Muscle layer of duodenum (tissue), 2 donors: ENCODE data around the gene NFATC2.
A peak's percentile ranks its signal among the peaks of the same experiment; 100 is the strongest.

Source experiments
- H3K27ac ChIP-seq: one replicate; pipeline ENCODE4 v1.7.0; 2013; ENCODE audit warnings: mild to moderate bottlenecking, low read length
- H3K27me3 ChIP-seq: one replicate; pipeline ENCODE4 v1.7.0; 2013; ENCODE audit warnings: low read depth, mild to moderate bottlenecking, control low read depth, low read length
- H3K36me3 ChIP-seq, 2 donors: one replicate each; pipeline ENCODE4 v1.7.0; 2013; ENCODE audit warnings: low read length in 2 of 2, control low read depth in 1 of 2, mild to moderate bottlenecking in 1 of 2; ENCODE audit not compliant: insufficient read depth in 2 of 2, control insufficient read depth in 1 of 2
- H3K4me1 ChIP-seq, 2 donors: one replicate each; pipeline ENCODE4 v1.7.0; 2013; ENCODE audit warnings: low read length in 2 of 2, mild to moderate bottlenecking in 2 of 2, control low read depth in 1 of 2, moderate library complexity in 1 of 2; ENCODE audit not compliant: insufficient read depth in 2 of 2, control insufficient read depth in 1 of 2
- H3K4me3 ChIP-seq, 2 donors: one replicate each; pipeline ENCODE4 v1.7.0; 2013; ENCODE audit warnings: low read length in 2 of 2, low read depth in 1 of 2, mild to moderate bottlenecking in 1 of 2
- H3K9me3 ChIP-seq, 2 donors: one replicate each; pipeline ENCODE4 v1.7.0; 2013; ENCODE audit warnings: low read length in 2 of 2, control low read depth in 1 of 2, mild to moderate bottlenecking in 1 of 2; ENCODE audit not compliant: control insufficient read depth in 1 of 2
- donor health status: healthy.

The NFATC2 gene

DNA sequence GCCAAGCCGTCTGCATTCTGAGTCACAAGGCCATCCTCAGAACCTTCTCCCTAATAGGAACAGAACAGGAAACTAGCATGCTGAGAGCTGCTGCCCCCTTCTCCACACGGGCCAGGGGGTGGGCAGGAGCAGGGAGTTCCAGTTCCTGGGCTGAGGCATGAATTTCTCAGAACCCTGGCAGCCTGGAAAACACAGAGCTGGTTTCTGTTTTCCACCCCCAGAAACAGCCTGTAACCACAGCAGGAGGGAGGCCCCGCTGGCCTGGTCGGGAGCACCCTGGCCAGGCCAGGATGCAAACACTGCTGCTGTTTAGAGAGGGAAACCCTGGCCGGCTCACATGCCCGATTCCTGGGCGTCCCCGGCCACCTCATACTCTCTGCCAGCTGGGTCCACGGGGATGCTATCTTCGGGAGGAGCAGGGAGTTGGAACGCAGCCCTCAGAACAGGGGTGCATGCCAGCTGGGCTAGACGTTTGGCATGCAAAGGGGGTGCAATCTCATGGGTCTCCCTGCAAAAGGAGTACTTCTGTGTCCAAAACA lies 130.1 kb downstream of the NFATC2 start:
- peaks cover 8 to 15% of the 10 kb centered on the region in 2 donors for H3K4me1 ChIP-seq
- no peaks in the 10 kb centered on the region for H3K9me3 ChIP-seq
- H3K4me3 ChIP-seq, result no peak overlapping the region
- H3K27me3 ChIP-seq, result no peaks in the 10 kb centered on the region
- peak overlapping the region; percentile 72 for H3K27ac ChIP-seq
- H3K36me3 ChIP-seq, result peaks cover 8 to 12% of the 10 kb centered on the region in 2 donors

DNA sequence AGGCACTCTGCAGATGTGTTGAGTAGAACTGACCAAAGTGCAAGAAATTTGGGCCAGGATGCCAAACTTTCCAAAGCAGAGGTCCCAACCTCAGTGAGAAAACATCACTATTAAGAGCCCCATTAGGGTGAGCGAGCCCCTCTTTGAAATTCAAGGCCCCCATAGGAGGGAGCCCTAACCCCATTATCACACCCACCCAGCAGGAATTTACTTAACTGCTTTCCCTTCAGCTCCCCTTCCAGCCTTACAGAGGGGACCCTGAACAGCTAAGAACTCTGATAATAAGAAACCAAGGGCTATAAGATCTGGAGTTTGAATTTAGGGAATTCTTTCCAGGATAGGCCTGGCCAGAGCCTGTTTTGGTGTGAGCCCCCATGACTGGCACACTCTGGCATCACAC lies 130.6 kb downstream of the NFATC2 start:
- H3K27me3 ChIP-seq, result no peaks in the 10 kb centered on the region
- peaks cover 8 to 12% of the 10 kb centered on the region in 2 donors for H3K36me3 ChIP-seq
- peaks cover 8 to 15% of the 10 kb centered on the region in 2 donors for H3K4me1 ChIP-seq
- no peaks in the 10 kb centered on the region for H3K9me3 ChIP-seq
- H3K4me3 ChIP-seq, result no peak overlapping the region
- peak overlapping the region; percentile 72 for H3K27ac ChIP-seq

- Histone ChIP-seq H3K9me3 (no peaks in the 10 kb centered on the region), H3K4me3 (no peak overlapping the region), H3K36me3 (peaks cover 6 to 8% of the 10 kb centered on the region in 2 donors), H3K4me1 (peaks cover 8 to 15% of the 10 kb centered on the region in 2 donors), H3K27me3 (no peaks in the 10 kb centered on the region), H3K27ac (no peak overlapping the region)
Observed at GRCh38 chr20:51410586-51411325, 131.8 kb downstream of the NFATC2 start.

- no peaks in the 10 kb centered on the region for H3K27me3 ChIP-seq
- H3K27ac ChIP-seq, result no peak overlapping the region
- peaks cover 11 to 14% of the 10 kb centered on the region in 2 donors for H3K36me3 ChIP-seq
- no peak overlapping the region for H3K4me3 ChIP-seq
- peaks cover 8 to 15% of the 10 kb centered on the region in 2 donors for H3K4me1 ChIP-seq
- H3K9me3 ChIP-seq, result no peaks in the 10 kb centered on the region
Observed at GRCh38 chr20:51409192-51409880, 133.2 kb downstream of the NFATC2 start.

- Histone ChIP-seq H3K4me1 (no peaks in the 10 kb centered on the region), H3K36me3 (peaks cover 15 to 23% of the 10 kb centered on the region in 2 donors), H3K4me3 (no peak overlapping the region), H3K27me3 (no peaks in the 10 kb centered on the region), H3K9me3 (no peaks in the 10 kb centered on the region), H3K27ac (no peak overlapping the region)
Observed at GRCh38 chr20:51404297-51405060, 138.0 kb downstream of the NFATC2 start.

DNA sequence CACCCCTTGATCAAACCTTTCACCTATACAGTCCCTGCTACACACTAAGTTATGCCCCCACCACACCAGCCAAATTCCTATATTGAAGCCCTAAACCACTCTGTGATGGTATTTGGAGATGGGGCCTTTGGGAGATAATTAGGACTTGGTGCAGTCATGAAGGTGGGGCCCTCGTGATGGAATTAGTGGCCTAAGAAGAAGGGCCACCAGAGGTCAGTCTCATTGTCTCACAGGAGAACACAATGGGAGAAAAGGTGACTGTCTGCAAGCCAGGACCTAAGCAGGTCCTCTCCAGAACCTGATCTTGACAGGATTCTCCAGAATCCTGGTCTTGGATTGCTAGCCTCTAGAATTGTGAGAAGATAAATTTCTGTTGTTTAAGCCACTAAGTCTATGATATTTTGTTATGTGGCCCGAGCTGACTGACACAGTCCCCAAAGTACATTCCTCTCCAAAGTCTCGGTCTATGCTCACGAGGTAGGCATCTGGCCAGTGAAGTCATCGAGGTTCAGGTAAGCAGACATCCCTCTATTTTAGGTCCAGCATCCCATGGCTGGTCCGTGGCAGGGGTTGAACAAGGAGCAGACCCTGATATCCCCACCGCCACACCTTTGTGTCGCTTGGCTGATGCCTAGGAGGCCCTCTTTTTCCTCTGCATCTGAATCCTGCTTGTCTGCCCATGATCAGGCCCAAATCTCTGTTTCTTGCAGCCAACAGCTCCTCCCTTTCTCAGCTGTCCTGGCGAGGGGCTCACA lies 138.9 kb downstream of the NFATC2 start:
- Histone ChIP-seq H3K4me3 (no peak overlapping the region), H3K9me3 (no peaks in the 10 kb centered on the region), H3K27ac (no peak overlapping the region), H3K36me3 (peaks cover 8 to 21% of the 10 kb centered on the region in 2 donors), H3K4me1 (peaks cover 0 to 4% of the 10 kb centered on the region in 2 donors), H3K27me3 (no peaks in the 10 kb centered on the region)

DNA sequence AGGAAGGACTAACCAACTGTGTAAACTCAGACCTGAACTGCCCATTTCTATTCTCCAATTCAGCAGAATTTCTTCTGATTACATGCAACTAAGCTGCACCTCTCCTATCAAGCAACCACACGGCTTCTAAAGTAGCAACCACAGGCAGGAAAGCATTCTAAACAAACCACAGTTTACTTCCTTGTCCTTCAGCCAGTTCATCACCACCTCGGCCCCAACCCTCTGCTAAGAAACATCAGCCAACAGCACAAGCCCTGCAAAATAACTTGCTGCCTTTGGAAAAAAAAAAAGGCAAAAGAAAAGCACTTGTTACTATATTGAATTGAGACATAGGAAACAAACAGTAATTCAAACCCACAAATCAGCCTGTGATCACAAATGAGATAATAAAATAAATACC lies 140.3 kb downstream of the NFATC2 start:
- H3K27ac ChIP-seq, result no peak overlapping the region
- no peaks in the 10 kb centered on the region for H3K9me3 ChIP-seq
- peaks cover 17 to 25% of the 10 kb centered on the region in 2 donors for H3K36me3 ChIP-seq
- peaks cover 0 to 4% of the 10 kb centered on the region in 2 donors for H3K4me1 ChIP-seq
- H3K4me3 ChIP-seq, result no peak overlapping the region
- no peaks in the 10 kb centered on the region for H3K27me3 ChIP-seq

DNA sequence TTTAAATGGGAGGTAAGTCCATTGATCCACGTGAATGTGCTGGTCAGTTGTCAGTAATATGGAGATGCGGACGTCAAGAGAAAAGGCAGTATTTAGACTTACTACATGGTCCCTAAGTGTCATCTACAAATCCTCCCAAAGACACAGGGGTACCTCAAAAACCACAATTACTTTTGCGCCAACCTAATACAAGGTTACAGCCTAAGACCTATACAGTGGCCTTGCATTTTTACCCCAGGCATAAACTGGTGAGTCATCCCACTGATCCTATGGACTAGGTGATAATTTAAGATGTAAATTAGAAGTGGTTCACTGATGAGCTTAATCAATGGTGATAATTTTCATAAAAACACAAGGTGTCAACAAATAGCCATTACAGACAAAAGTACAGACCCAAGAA lies 141.0 kb downstream of the NFATC2 start:
- peaks cover 0 to 4% of the 10 kb centered on the region in 2 donors for H3K4me1 ChIP-seq

GRCh38 chr20:51400051-51400926 lies 142.2 kb downstream of the NFATC2 start:
- peaks cover 17 to 24% of the 10 kb centered on the region in 2 donors for H3K36me3 ChIP-seq
- peaks cover 0 to 4% of the 10 kb centered on the region in 2 donors for H3K4me1 ChIP-seq

More for the DNA sequence above, 141.0 kb downstream of the NFATC2 start:
- Histone ChIP-seq H3K9me3 (no peaks in the 10 kb centered on the region), H3K27me3 (no peaks in the 10 kb centered on the region), H3K36me3 (peaks cover 17 to 25% of the 10 kb centered on the region in 2 donors), H3K4me3 (no peak overlapping the region), H3K27ac (no peak overlapping the region)

More at GRCh38 chr20:51400051-51400926, 142.2 kb downstream of the NFATC2 start:
- no peak overlapping the region for H3K4me3 ChIP-seq
- no peaks in the 10 kb centered on the region for H3K27me3 ChIP-seq
- H3K27ac ChIP-seq, result no peak overlapping the region
- H3K9me3 ChIP-seq, result no peaks in the 10 kb centered on the region
